ENCODE results near the gene PHOSPHO2. TPM values are rescaled to one million over a fixed set of nuclear protein-coding genes. Genes with fewer than 3 reads are reported as not detected.

PHOSPHO2 gene
- total and polyA plus RNA-seq, 10 of the 15 experiments (the other 5 are each of a cell fraction or from before 2014, with no cell fraction given) = 2.7 to 7.6 (median 4.2) TPM

DNA sequence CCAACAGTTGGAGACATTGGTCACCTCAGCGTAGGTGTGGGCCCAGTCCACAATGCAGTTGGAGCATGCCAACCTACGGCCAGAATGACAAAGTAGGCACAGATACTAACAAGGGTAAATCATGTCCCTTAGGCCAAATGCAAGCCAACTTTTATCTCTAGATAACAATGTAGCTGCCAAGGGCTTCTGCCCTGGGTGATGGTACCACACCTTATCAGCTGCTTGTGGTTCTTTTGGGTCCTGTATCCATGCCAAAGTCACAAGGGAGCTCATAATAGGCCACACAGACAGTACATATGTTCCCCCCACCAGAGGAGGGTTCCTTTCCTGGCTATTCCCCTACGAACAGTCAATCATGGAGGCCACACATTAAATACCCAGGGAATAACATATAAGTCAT, 19.1 kb downstream of the PHOSPHO2 start (continued):
- TF ChIP-seq ZNF687 (IDR thresholded peaks at IDR 0.05) (no peak), SMARCA5 (IDR thresholded peaks at IDR 0.05) (no peak), RAD51 (IDR thresholded peaks at IDR 0.05) (no peak), RB1 (IDR thresholded peaks at IDR 0.05; ENCODE audit: borderline replicate concordance) (no peak), ZZZ3 (IDR thresholded peaks at IDR 0.05; ENCODE audit: control insufficient read depth, insufficient read length, low read depth) (no peak), SMAD1 (IDR thresholded peaks at IDR 0.05; ENCODE audit: low read depth, partially characterized antibody) (no peak), ZBED1 (IDR thresholded peaks at IDR 0.05; ENCODE audit: borderline replicate concordance) (no peak), NFXL1 (IDR thresholded peaks at IDR 0.05; ENCODE audit: borderline replicate concordance) (no peak), RBBP5 (conservative IDR thresholded peaks at IDR 0.05) (no peak), CHD4 (IDR thresholded peaks at IDR 0.05) (no peak), HDAC6 (IDR thresholded peaks at IDR 0.05; ENCODE audit: unreplicated experiment) (no peak), TARDBP (IDR thresholded peaks at IDR 0.05; ENCODE audit: borderline replicate concordance) (no peak), CREB1 (IDR thresholded peaks at IDR 0.05; ENCODE audit: low read depth) (no peak)
- TF ChIP-seq, protein P1, sequence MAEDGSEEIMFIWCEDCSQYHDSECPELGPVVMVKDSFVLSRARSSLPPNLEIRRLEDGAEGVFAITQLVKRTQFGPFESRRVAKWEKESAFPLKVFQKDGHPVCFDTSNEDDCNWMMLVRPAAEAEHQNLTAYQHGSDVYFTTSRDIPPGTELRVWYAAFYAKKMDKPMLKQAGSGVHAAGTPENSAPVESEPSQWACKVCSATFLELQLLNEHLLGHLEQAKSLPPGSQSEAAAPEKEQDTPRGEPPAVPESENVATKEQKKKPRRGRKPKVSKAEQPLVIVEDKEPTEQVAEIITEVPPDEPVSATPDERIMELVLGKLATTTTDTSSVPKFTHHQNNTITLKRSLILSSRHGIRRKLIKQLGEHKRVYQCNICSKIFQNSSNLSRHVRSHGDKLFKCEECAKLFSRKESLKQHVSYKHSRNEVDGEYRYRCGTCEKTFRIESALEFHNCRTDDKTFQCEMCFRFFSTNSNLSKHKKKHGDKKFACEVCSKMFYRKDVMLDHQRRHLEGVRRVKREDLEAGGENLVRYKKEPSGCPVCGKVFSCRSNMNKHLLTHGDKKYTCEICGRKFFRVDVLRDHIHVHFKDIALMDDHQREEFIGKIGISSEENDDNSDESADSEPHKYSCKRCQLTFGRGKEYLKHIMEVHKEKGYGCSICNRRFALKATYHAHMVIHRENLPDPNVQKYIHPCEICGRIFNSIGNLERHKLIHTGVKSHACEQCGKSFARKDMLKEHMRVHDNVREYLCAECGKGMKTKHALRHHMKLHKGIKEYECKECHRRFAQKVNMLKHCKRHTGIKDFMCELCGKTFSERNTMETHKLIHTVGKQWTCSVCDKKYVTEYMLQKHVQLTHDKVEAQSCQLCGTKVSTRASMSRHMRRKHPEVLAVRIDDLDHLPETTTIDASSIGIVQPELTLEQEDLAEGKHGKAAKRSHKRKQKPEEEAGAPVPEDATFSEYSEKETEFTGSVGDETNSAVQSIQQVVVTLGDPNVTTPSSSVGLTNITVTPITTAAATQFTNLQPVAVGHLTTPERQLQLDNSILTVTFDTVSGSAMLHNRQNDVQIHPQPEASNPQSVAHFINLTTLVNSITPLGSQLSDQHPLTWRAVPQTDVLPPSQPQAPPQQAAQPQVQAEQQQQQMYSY (CRISPR knock-in tag; IDR thresholded peaks at IDR 0.05) = no peak
